NCI-H524 treated with DMSO at 0.1 percent for 48 hours (cell line): ENCODE data around the gene NT5E.
"Not testable (repeated sequence)": the region's sequence is repeated elsewhere in the genome, so short reads cannot be mapped to it uniquely, and the experiment has no call there.

Experiments
- DNase-seq: peaks from one replicate; lab custom pipeline; 2025; lab: John Stamatoyannopoulos, UW

NT5E gene

DNA sequence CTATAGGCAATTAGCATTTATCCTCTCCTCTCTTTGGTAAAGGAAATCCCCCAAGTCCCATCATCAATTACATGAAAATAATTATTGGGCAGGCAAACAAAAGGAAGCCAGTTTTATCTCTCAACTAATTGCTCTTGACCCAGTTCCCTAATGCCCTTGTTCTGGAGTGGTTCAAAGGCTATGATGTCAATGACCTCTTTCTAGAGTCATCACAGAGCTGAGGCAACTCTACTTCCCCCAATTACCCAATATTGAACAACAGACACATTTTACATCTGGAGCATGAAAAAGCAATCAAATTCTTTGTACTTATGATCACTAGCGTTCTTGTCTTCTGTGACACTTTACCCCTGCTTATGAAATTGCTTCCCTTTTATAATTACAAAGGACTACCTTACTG is 43.5 kb downstream of the NT5E start:
- DNase-seq, result no peak

DNA sequence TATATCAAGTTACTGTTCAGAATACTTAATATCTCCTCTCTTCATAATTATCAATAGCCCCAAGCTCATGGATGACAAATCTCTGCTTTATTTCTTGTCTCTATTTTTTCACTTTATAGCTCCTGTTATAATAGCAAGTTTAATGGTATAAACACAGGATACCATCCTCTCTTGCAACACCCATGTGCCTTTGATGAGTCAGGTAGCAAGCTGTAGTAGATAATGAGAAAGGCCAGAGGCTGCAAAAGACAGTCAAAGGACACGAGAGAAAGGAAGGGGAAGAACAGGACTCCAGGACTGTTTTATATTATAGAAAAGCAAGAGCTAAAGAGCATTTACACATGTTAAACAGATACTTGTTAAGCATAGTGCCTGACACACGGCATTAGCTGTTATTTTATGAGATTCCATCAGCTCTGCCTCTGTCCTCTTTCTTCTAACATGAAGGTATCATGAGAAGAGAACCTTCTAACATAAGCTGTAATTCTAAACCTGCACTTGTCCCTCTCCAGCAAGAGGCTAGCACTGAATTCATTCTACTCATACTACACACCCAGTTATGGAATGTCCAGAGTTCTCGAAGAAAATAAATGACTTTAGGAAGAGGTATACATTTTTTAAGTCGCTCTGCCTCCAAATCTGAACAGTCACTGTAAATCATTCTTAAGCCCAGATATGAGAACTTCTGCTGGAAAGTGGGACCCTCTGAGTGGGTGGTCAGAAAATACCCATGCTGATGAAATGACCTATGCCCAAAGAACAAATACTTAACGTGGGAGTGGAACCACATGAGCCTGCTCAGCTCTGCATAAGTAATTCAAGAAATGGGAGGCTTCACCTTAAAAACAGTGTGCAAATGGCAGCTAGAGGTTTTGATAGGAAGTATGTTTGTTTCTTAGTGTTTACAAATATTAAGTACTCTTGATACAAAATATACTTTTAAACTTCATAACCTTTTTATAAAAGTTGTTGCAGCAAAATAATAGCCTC is 45.0 kb downstream of the NT5E start:
- no peak for DNase-seq

GRCh38 chr6:85496009-85496579 is 46.2 kb downstream of the NT5E start:
- no peak for DNase-seq

- DNase-seq, result no peak
Measured at GRCh38 chr6:85496856-85497255, 47.0 kb downstream of the NT5E start.

DNA sequence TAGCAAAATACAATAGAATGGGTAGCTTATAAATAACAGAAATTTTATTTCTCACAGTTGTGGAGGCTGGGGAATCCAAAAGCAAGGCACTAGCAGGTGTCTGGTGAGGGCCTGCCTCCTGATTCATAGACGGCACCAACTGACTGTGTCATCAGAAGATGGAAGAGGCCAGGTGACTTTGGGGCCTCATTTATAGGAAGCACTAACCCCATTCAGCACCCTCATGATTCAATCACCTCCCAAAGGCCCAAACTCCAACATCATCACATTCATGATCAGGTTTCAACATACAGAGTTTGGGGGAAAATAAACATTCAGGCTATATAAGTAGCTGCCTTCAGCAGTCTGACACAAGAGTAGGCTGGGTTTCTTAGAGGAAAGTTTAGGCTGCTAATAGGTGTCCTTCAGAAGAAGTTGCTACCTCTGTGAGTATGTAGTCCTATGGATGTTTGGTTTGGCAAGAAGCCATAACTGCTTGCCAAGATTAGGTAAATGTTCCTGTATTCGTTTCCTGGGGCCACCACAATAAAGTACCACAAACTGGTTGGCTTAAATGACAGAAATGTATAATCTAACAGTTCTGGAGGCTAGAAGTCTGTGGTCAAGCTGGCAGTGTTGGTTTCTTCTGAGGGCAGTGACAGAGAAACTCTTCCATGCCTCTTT is 48.8 kb downstream of the NT5E start:
- no peak for DNase-seq

GRCh38 chr6:85506441-85507093 is 56.7 kb downstream of the NT5E start:
- DNase-seq, result no peak

DNA sequence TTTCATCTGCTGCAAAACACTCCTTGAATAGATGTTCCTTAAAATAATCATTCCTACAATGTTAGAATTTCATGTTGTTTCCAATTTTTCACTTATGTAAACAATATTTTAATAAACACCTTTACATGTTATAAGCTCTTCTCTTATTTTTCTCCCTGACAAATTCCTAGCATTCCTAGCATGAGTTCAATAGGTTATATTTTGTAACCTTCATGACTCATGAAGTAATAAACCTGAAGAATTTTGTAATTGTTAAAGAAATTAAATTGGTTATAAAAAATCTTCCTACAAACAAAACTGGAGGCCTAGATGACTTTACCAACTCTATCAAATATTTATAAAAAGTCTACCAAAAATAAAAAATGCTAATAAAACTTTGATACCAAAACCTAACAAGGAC is 66.3 kb downstream of the NT5E start:
- DNase-seq, result no peak

DNA sequence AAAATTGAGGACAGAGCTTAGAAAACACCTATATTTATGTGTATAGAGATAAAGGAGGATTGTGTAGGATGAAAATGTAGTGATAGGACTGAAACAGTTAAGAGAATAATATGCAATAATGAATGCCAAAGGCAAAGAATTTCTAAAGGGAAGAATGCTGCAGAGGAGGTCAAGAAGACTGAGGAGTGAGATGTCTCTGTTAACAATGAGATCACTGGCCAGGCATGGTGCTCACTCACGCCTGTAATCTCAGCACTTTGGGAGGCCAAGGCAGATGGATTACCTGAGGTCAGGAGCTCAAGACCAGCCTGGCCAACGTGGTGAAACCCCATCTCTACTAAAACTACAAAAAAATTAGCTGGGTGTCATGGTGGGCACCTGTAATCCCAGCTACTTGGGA is 74.4 kb downstream of the NT5E start:
- DNase-seq, result not testable (repeated sequence)

DNA sequence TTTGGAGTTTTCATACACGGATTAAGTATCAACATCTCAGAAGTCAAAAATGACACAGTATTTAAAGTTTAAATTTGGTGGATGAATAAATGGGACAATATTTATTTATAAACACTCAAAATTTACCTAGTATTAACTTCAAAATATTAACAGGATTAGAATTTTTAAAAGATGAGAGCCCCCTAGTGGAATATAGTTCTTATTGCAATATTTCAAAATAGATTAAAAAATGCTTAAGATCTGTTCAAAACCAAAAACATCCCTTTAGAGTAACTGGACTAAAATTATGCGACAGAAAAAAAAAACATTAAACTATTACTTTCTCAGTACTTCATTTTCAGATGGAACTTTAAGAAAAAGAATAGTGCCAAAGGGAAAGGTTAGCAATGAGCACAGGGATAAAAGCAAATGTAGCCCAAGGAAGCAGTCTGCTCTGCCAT is 87.2 kb downstream of the NT5E start:
- DNase-seq, result no peak

GRCh38 chr6:85544776-85545175 is 94.9 kb downstream of the NT5E start:
- no peak for DNase-seq
